ENCODE results near the gene ERP44.

DNA sequence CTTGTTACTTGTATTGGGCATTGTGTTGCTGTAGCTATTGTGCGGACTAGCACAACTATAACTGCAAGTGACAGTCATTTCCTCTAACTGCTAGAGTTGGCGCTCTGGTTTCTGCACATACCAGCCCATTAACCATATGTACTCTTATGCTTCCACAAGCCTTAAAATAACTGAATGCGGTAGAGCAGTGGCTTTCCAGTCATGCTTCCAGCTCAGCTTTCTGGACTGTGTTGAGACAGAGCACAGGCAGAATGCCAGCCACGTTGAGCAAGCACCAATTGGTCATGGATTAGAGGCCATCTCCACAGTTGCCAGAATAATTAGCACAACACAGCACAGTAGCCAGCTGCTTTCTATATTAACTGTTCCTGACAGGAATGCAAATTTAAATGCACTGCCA lies 12.4 kb upstream of the ERP44 start:
- TF ChIP-seq CTCF (IDR thresholded peaks at IDR 0.05) (no peak), POLR2A (IDR thresholded peaks at IDR 0.05) (no peak)
